Caco-2 (cell line): ENCODE data around the gene KIF1A. TPM values are rescaled to one million over a fixed set of nuclear protein-coding genes. Genes with fewer than 3 reads are reported as not detected.
A peak's percentile ranks its signal among the peaks of the same experiment; 100 is the strongest.

Source experiments
- BruUV-seq: library from RNA; stranded (reverse); fragments of 400-500 nt; replicated peaks from 2 replicates; lab custom pipeline; 2021; lab: Mats Ljungman, UMichigan
- CTCF ChIA-PET: fragments of 300-600 bp; sonication (Branson Sonifier 250); formaldehyde crosslinking; loops from one replicate; lab custom pipeline; 2022; ENCODE audit warnings: antibody characterized with exemption; lab: Charles Lee
- POLR2A ChIA-PET: fragments of 300-600 bp; sonication (Branson Sonifier 250); formaldehyde crosslinking; loops from one replicate; lab custom pipeline; 2022; ENCODE audit warnings: antibody characterized with exemption; lab: Charles Lee
- DNase-seq, 2 experiments: peaks; one replicate each; pipeline versions ENCODE4 v3.0.0 to v3.0.0-alpha.2; 2020 to 2022
- H3K27me3 ChIP-seq: replicated peaks from 2 replicates; pipeline ENCODE4 v1.6.0; 2011; ENCODE audit warnings: low read length; ENCODE audit not compliant: control insufficient read depth, insufficient read depth
- H3K36me3 ChIP-seq: 2 replicates; pipeline ENCODE4 v1.5.1; 2011; ENCODE audit warnings: low read length; ENCODE audit not compliant: control insufficient read depth, insufficient read depth
- H3K4me1 ChIP-seq: fragments of 250-450 bp; sonication (Bioruptor Pico); 2 replicates; pipeline ENCODE4 v1.5.1; 2020; ENCODE audit warnings: mild to moderate bottlenecking
- H3K4me3 ChIP-seq: 2 replicates; pipeline ENCODE4 v1.5.1; 2011; ENCODE audit warnings: low read depth, mild to moderate bottlenecking, control low read depth, low read length
- H3K9me3 ChIP-seq: fragments of 250-450 bp; sonication (Bioruptor Pico); 2 replicates; pipeline ENCODE4 v1.5.1; 2020; ENCODE audit warnings: mild to moderate bottlenecking, moderate library complexity
- H3K27ac Mint-ChIP-seq: one replicate; pipeline ENCODE4 v1.8.0; 2022; ENCODE audit warnings: mixed read lengths; ENCODE audit not compliant: unreplicated experiment
- H3K27me3 Mint-ChIP-seq: one replicate; pipeline ENCODE4 v1.8.0; 2022; ENCODE audit warnings: mixed read lengths; ENCODE audit not compliant: insufficient read depth, unreplicated experiment
- H3K36me3 Mint-ChIP-seq: one replicate; pipeline ENCODE4 v1.8.0; 2022; ENCODE audit warnings: mild to moderate bottlenecking, mixed read lengths; ENCODE audit not compliant: insufficient read depth, unreplicated experiment
- H3K4me1 Mint-ChIP-seq: one replicate; pipeline ENCODE4 v1.8.0; 2022; ENCODE audit warnings: low read depth, mixed read lengths; ENCODE audit not compliant: unreplicated experiment
- H3K4me3 Mint-ChIP-seq: one replicate; pipeline ENCODE4 v1.8.0; 2022; ENCODE audit warnings: mild to moderate bottlenecking, moderate library complexity, mixed read lengths; ENCODE audit not compliant: unreplicated experiment
- H3K9me3 Mint-ChIP-seq: one replicate; pipeline ENCODE4 v1.8.0; 2022; ENCODE audit warnings: mixed read lengths; ENCODE audit not compliant: unreplicated experiment
- intact Hi-C: fragments of 100-400 bp; cut with micrococcal nuclease; formaldehyde crosslinking; loops from one replicate; pipeline ENCODE4 v1.10.0; 2022; ENCODE audit not compliant: unreplicated experiment
- total RNA-seq: library from RNA; stranded (reverse); gene quantifications from 2 replicates; pipeline ENCODE4 v1.2.3, GENCODE V29; 2022
- TF ChIP-seq, protein P1 (sequence below), 2 experiments: fragments of 200-600 bp in 1 of 2; IDR thresholded peaks; 1 replicate in 1 of 2; 2 replicates in 1 of 2; pipeline versions ENCODE4 v1.5.1 to v1.8.0; 2011 to 2022; ENCODE audit warnings: antibody characterized with exemption in 1 of 2, control low read depth in 1 of 2, inconsistent platforms in 1 of 2, low read depth in 1 of 2, low read length in 1 of 2, mild to moderate bottlenecking in 1 of 2, moderate library complexity in 1 of 2; ENCODE audit not compliant: insufficient read depth in 1 of 2, severe bottlenecking in 1 of 2, unreplicated experiment in 1 of 2

Gene KIF1A
- total RNA-seq, 1 experiment from 2014 or later, result 33.1 TPM

DNA sequence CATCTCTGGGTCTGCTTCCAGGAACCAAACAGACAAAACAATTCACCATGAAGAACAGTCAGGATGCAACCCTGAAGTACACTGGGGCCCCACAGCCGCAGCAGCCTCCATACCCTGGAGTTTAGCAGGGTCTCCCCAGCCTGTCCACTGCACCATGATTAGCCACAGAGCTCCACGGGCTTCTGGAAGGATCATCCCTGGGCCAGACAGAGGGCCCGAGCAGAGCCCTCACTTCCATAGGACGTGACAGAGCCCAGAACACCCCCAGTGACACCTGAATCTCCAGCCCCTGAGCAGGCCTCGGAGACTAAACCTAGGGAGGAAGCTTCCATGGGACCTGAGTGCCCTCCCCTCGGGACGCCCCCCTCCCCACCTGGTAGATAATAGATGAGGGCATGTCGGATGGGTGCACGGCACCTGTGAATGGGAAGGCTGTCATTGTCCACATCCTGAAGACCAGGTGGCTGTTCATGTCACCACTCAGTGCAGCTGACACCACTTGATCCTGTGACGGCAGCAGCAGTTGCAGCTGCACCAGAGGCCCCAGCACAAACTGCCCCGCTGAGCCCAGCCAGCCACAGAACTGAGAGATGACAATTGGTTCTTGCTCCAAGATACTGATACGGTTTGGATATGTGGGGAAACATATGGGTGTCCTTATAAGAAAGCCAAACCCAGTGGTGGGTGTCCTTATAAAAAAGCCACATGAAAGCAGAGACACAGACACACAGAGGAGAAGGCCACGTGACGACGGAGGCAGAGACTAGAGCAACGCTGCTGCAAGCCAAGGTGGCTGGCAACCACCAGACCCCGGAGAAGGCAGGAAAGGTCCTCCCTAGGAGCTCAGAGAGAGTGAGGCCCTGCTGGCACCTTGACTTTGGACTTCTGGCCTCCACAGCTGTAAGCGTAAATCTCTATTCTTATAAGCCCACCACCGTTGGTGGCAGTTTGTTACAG, 23.2 kb downstream of the KIF1A start:
- ChIA-PET CTCF (interaction anchor here (0.6 kb wide), 1 partner anchor 168 kb away, joined by 3 read pairs; no protein-coding TSS in a partner anchor), POLR2A (no interaction called here)
- peak in 1 of 2 experiments; percentile 13 for DNase-seq
- Mint-ChIP-seq H3K4me3 (no peak overlapping the region), H3K9me3 (no peaks in the 10 kb centered on the region), H3K36me3 (no peaks in the 10 kb centered on the region), H3K27ac (no peak overlapping the region), H3K27me3 (no peaks in the 10 kb centered on the region), H3K4me1 (no peaks in the 10 kb centered on the region)
- Histone ChIP-seq H3K4me1 (no peaks in the 10 kb centered on the region), H3K9me3 (no peaks in the 10 kb centered on the region), H3K4me3 (no peak overlapping the region), H3K27me3 (no peaks in the 10 kb centered on the region), H3K36me3 (no peaks in the 10 kb centered on the region)
- no TSS peak for BruUV-seq
- TF ChIP-seq, protein P1, sequence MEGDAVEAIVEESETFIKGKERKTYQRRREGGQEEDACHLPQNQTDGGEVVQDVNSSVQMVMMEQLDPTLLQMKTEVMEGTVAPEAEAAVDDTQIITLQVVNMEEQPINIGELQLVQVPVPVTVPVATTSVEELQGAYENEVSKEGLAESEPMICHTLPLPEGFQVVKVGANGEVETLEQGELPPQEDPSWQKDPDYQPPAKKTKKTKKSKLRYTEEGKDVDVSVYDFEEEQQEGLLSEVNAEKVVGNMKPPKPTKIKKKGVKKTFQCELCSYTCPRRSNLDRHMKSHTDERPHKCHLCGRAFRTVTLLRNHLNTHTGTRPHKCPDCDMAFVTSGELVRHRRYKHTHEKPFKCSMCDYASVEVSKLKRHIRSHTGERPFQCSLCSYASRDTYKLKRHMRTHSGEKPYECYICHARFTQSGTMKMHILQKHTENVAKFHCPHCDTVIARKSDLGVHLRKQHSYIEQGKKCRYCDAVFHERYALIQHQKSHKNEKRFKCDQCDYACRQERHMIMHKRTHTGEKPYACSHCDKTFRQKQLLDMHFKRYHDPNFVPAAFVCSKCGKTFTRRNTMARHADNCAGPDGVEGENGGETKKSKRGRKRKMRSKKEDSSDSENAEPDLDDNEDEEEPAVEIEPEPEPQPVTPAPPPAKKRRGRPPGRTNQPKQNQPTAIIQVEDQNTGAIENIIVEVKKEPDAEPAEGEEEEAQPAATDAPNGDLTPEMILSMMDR (IDR thresholded peaks at IDR 0.05; ENCODE audit: insufficient read depth in 1 of 2, low read depth in 1 of 2, low read length in 1 of 2, severe bottlenecking in 1 of 2, unreplicated experiment in 1 of 2), result no peak
- intact Hi-C loops, result no loop called here

DNA sequence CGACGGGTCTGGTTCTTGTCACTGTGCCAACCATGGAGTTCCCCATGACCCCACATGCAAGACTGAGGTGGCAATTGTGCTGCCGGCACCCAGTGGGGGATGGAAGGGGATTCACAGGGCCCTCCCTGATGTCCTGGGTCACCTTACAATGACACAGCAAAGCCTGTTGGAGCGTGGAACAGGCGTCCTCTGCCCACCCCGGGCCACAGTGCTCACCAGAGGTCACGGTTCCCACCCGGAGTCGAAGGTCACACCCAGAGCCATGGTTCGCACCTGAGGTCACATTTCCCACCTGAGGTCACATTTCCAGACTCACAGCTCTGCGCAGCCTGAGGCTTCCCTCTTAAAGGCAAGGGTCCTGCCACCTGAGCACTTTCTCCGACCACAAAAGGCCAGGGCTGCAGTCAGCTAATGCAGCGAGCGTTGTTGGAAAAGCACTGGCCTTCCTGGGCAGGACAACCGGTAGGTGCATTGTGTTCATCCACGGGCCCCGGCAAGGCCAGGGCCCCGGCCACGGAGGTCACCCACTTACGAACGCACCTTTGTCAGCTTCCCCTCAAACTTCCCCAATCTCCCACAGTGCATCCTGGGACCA, 24.0 kb downstream of the KIF1A start:
- Mint-ChIP-seq H3K9me3 (no peaks in the 10 kb centered on the region), H3K27me3 (no peaks in the 10 kb centered on the region), H3K36me3 (no peaks in the 10 kb centered on the region), H3K4me1 (no peaks in the 10 kb centered on the region), H3K27ac (no peak overlapping the region), H3K4me3 (no peak overlapping the region)
- BruUV-seq, result no TSS peak
- ChIA-PET CTCF (no interaction called here), POLR2A (no interaction called here)
- Histone ChIP-seq H3K27me3 (no peaks in the 10 kb centered on the region), H3K36me3 (no peaks in the 10 kb centered on the region), H3K4me3 (no peak overlapping the region), H3K9me3 (no peaks in the 10 kb centered on the region), H3K4me1 (no peaks in the 10 kb centered on the region)
- TF ChIP-seq, protein P1 (IDR thresholded peaks at IDR 0.05; ENCODE audit: insufficient read depth in 1 of 2, low read depth in 1 of 2, low read length in 1 of 2, severe bottlenecking in 1 of 2, unreplicated experiment in 1 of 2), result no peak
- no peak for DNase-seq
- intact Hi-C loops, result no loop called here

DNA sequence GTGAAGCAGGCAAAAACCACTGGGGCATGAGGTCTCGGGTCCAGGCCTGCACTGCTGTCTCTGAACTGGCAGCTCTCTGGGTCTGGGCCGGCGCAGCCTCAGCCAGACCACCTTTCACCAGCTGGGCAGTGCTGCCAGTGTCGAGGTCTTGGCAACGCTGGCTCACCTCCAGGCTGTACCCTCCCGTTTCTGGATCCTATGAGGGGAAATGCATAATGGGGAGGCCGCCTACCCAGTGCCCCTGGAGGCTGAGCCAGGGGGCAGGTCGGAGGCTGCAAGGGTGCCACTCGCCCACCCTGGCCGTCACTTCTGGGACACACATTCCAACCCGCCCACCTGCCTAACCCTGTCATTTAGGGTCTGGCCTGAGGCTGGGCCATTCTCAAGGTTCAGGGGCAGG, 24.6 kb downstream of the KIF1A start:
- no peak overlapping the region for H3K4me3 ChIP-seq
- H3K4me1 ChIP-seq, result no peaks in the 10 kb centered on the region
- no peaks in the 10 kb centered on the region for H3K36me3 ChIP-seq
- no peaks in the 10 kb centered on the region for H3K36me3 Mint-ChIP-seq
- no peaks in the 10 kb centered on the region for H3K27me3 Mint-ChIP-seq
- CTCF ChIA-PET, result no interaction called here
- POLR2A ChIA-PET, result no interaction called here
- H3K9me3 Mint-ChIP-seq, result no peaks in the 10 kb centered on the region
- TF ChIP-seq, protein P1 (IDR thresholded peaks at IDR 0.05; ENCODE audit: insufficient read depth in 1 of 2, low read depth in 1 of 2, low read length in 1 of 2, severe bottlenecking in 1 of 2, unreplicated experiment in 1 of 2), result no peak
- H3K9me3 ChIP-seq, result no peaks in the 10 kb centered on the region
- no peaks in the 10 kb centered on the region for H3K4me1 Mint-ChIP-seq
- intact Hi-C loops, result no loop called here
- BruUV-seq, result no TSS peak
- DNase-seq, result no peak
- no peak overlapping the region for H3K27ac Mint-ChIP-seq
- H3K27me3 ChIP-seq, result no peaks in the 10 kb centered on the region
- H3K4me3 Mint-ChIP-seq, result no peak overlapping the region
